T-helper 22 cell (primary cell): ENCODE data around the gene LOXL3.

ENCODE experiments used
- DNase-seq: peaks from one replicate; pipeline ENCODE4 v3.0.0-alpha.2; 2020; ENCODE audit warnings: low read depth

LOXL3 gene

GRCh38 chr2:74528600-74529356, 25.0 kb downstream of the LOXL3 start:
- DNase-seq = no peak

GRCh38 chr2:74527741-74528140, 26.0 kb downstream of the LOXL3 start:
- no peak for DNase-seq

- DNase-seq = no peak
Observed at GRCh38 chr2:74526649-74527230, 27.0 kb downstream of the LOXL3 start.

- no peak for DNase-seq
Observed at GRCh38 chr2:74525717-74526648, 27.8 kb downstream of the LOXL3 start, which contains the start of gene DQX1. Gene DQX1 (minus strand): TSS chr2:74526231. CDS start chr2:74525729, 502 bp downstream.

GRCh38 chr2:74524955-74525716, 28.6 kb downstream of the LOXL3 start:
- no peak for DNase-seq

GRCh38 chr2:74524005-74524404, 29.7 kb downstream of the LOXL3 start:
- DNase-seq = no peak

GRCh38 chr2:74522516-74522915, 31.2 kb downstream of the LOXL3 start:
- DNase-seq = no peak

- DNase-seq = no peak
Observed at GRCh38 chr2:74516650-74517049, 37.1 kb downstream of the LOXL3 start.

- peak; percentile 57 for DNase-seq
Observed at GRCh38 chr2:74515981-74516633, 37.6 kb downstream of the LOXL3 start.

GRCh38 chr2:74515271-74515980, 38.3 kb downstream of the LOXL3 start:
- no peak for DNase-seq

- DNase-seq = no peak
Observed at GRCh38 chr2:74514368-74515270, 39.1 kb downstream of the LOXL3 start, which contains the start of gene TLX2. Gene TLX2 (plus strand): TSS chr2:74514450. CDS start chr2:74514807, 357 bp downstream.

GRCh38 chr2:74513605-74514367, 40.0 kb downstream of the LOXL3 start:
- no peak for DNase-seq

GRCh38 chr2:74512744-74513604, 40.8 kb downstream of the LOXL3 start:
- no peak for DNase-seq

GRCh38 chr2:74511104-74511989, 42.4 kb downstream of the LOXL3 start:
- DNase-seq = no peak

- no peak for DNase-seq
Observed at GRCh38 chr2:74510272-74510671, 43.5 kb downstream of the LOXL3 start.

GRCh38 chr2:74507926-74508520, 45.7 kb downstream of the LOXL3 start:
- no peak for DNase-seq
